Measurements from ENCODE around the gene TBC1D23. TPM values are rescaled to one million over a fixed set of nuclear protein-coding genes. Genes with fewer than 3 reads are reported as not detected.

TBC1D23 gene
- total and polyA plus RNA-seq, 8 donors = 10.9 to 31.3 (median 20.5) TPM

- intact Hi-C loops (cut with DNase I) = no loop called here
- ATAC-seq = no peak
- no peak for DNase-seq
- no peak for FAIRE-seq
- Histone ChIP-seq H3K9me3 (no peaks in the 10 kb centered on the region), H3K4me3 (no peak overlapping the region), H3K27ac (no peak overlapping the region), H3K27me3 (no peaks in the 10 kb centered on the region), H3K4me1 (no peaks in the 10 kb centered on the region), H3K36me3 (no peaks in the 10 kb centered on the region)
- TF ChIP-seq, protein P1, sequence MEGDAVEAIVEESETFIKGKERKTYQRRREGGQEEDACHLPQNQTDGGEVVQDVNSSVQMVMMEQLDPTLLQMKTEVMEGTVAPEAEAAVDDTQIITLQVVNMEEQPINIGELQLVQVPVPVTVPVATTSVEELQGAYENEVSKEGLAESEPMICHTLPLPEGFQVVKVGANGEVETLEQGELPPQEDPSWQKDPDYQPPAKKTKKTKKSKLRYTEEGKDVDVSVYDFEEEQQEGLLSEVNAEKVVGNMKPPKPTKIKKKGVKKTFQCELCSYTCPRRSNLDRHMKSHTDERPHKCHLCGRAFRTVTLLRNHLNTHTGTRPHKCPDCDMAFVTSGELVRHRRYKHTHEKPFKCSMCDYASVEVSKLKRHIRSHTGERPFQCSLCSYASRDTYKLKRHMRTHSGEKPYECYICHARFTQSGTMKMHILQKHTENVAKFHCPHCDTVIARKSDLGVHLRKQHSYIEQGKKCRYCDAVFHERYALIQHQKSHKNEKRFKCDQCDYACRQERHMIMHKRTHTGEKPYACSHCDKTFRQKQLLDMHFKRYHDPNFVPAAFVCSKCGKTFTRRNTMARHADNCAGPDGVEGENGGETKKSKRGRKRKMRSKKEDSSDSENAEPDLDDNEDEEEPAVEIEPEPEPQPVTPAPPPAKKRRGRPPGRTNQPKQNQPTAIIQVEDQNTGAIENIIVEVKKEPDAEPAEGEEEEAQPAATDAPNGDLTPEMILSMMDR (IDR thresholded peaks at IDR 0.05) = no peak
Observed at GRCh38 chr3:100288288-100288894, 27.6 kb downstream of the TBC1D23 start.

GRCh38 chr3:100289339-100289738, 28.5 kb downstream of the TBC1D23 start:
- intact Hi-C loops (cut with DNase I) = no loop called here
- no peaks in the 10 kb centered on the region for H3K9me3 ChIP-seq
- 80 to 86% methylated on average over 2 of the region's 2 CpGs for WGBS, 2 donors
- TF ChIP-seq, protein P1 (IDR thresholded peaks at IDR 0.05) = no peak
- no peak overlapping the region for H3K27ac ChIP-seq
- DNase-seq (no peak), FAIRE-seq (no peak), ATAC-seq (no peak)
- H3K4me3 ChIP-seq = no peak overlapping the region
- H3K4me1 ChIP-seq = peaks cover 0 to under 1% (median 0%) of the 10 kb centered on the region in 3 donors
- no peaks in the 10 kb centered on the region for H3K27me3 ChIP-seq
- H3K36me3 ChIP-seq = no peaks in the 10 kb centered on the region

- TF ChIP-seq, protein P1 (IDR thresholded peaks at IDR 0.05) = no peak
- H3K4me1 ChIP-seq = peaks cover 0 to 9% (median 9%) of the 10 kb centered on the region in 3 donors
- FAIRE-seq = no peak
- 9 to 14% methylated on average over 1 of the region's 1 CpG for WGBS, 2 donors
- no peaks in the 10 kb centered on the region for H3K9me3 ChIP-seq
- ATAC-seq = peak in 2 of 4 donors; percentile 36 to 40
- H3K4me3 ChIP-seq = no peak overlapping the region
- H3K27ac ChIP-seq = no peak overlapping the region
- no peaks in the 10 kb centered on the region for H3K27me3 ChIP-seq
- H3K36me3 ChIP-seq = peaks cover 0 to 11% (median 0%) of the 10 kb centered on the region in 3 donors
- intact Hi-C loops (cut with DNase I) = no loop called here
- no peak for DNase-seq
Observed at GRCh38 chr3:100295089-100295488, 34.3 kb downstream of the TBC1D23 start.

DNA sequence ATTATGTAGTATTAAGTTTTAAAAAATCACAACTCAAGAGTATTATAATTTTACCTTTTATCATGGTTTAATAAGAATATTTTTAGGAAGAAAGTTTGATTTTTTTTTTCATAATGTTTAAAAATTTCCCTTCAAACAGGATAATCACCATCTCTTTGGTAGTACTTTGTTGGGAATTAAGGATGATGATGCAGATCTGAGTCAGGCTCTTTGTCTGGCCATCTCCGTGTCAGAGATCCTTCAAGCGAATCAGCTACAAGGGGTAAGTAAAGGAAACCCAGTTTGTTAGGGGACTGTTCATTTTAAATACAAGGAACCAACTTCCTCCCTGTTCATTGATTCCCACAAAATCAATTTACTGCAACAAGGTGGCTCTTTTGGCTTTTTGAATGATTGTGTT, 37.0 kb downstream of the TBC1D23 start:
- ATAC-seq (no peak), DNase-seq (no peak), FAIRE-seq (no peak)
- 89 to 94% methylated on average over 2 of the region's 2 CpGs for WGBS, 2 donors
- Histone ChIP-seq H3K27ac (no peak overlapping the region), H3K9me3 (no peaks in the 10 kb centered on the region), H3K27me3 (no peaks in the 10 kb centered on the region), H3K4me1 (peaks cover 0 to 9% (median 9%) of the 10 kb centered on the region in 3 donors), H3K36me3 (peaks cover 0 to 17% (median 0%) of the 10 kb centered on the region in 3 donors), H3K4me3 (no peak overlapping the region)
- TF ChIP-seq, protein P1 (IDR thresholded peaks at IDR 0.05) = no peak
- intact Hi-C loops (cut with DNase I) = no loop called here

DNA sequence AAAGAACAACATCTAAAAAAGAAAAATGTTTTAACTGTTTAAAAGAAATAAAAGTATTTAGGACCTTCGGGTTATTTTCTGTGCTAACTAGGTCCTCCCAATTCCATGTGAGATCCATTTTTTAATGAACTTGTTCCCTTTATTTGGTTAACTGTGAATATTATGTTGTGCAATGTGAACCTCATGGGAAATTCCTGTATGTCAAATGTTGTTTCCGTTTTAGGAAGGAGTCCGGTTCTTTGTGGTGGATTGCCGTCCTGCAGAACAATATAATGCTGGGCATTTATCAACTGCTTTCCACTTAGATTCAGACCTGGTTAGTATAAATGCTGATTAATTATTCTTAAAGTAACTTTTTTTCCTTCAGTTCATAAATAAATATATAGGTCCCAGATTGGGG, 38.2 kb downstream of the TBC1D23 start:
- no peak for DNase-seq
- H3K4me3 ChIP-seq = no peak overlapping the region
- ATAC-seq = no peak
- TF ChIP-seq, protein P1 (IDR thresholded peaks at IDR 0.05) = no peak
- H3K36me3 ChIP-seq = peaks cover 0 to 20% (median 0%) of the 10 kb centered on the region in 3 donors
- no peak for FAIRE-seq
- H3K4me1 ChIP-seq = peaks cover 0 to 9% (median 9%) of the 10 kb centered on the region in 3 donors
- no peaks in the 10 kb centered on the region for H3K27me3 ChIP-seq
- no peaks in the 10 kb centered on the region for H3K9me3 ChIP-seq
- WGBS, 2 donors = 64 to 81% methylated on average over 4 of the region's 4 CpGs
- H3K27ac ChIP-seq = no peak overlapping the region
- intact Hi-C loops (cut with DNase I) = no loop called here
